Kidney capillary endothelial cell (primary cell): ENCODE data around the gene NCCRP1.
"Not testable (repeated sequence)": the region's sequence is repeated elsewhere in the genome, so short reads cannot be mapped to it uniquely, and the experiment has no call there.

Source experiments
- DNase-seq: peaks from one replicate; pipeline ENCODE4 v3.0.0-alpha.2; 2018; ENCODE audit warnings: low spot score

NCCRP1 gene

DNA sequence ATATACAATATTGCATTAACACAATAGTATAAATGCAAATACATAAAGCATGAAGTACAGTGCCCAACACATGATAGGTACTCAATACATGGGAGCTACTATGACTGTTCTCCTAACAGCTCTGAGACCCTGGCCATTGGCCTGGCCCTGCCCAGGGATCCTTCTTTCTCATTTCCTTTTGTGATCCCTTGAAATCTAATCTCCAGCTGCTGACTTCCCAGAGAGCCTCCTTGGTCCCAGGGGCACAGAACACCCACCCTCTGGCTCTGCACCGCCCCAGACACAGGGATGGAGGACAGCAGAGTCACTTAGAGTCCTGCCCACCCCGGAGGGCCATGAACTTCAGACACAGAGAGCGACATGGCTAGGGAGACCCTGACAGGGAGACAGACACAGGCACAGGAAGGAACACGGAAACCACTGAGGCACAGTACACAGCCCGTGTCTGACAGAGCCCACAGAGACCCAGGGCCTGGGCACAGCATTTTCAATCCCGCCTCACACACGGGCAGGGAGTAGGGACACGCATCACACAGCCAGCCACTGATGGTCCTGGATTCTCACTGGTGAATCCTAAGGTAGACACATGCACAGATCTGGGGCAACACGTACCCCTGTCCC is 11.5 kb downstream of the NCCRP1 start:
- no peak for DNase-seq

DNA sequence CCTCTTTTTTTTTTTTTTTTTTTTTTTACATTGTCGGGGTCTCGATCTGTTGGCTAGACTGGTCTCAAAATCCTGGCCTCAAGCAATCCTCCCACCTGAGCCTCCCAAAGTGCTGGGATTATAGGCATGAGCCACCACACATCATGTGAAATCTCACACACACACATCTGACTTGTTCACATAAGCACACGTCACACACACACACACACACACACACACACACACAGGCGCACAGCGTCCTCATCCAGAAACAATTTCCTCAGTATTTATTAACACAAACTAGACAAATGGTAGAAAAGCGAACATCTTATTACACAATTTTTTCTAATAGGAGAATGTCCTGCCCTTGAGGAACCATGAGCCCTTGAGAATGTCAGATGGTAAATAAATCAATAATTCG is 12.4 kb downstream of the NCCRP1 start:
- DNase-seq = no peak

DNA sequence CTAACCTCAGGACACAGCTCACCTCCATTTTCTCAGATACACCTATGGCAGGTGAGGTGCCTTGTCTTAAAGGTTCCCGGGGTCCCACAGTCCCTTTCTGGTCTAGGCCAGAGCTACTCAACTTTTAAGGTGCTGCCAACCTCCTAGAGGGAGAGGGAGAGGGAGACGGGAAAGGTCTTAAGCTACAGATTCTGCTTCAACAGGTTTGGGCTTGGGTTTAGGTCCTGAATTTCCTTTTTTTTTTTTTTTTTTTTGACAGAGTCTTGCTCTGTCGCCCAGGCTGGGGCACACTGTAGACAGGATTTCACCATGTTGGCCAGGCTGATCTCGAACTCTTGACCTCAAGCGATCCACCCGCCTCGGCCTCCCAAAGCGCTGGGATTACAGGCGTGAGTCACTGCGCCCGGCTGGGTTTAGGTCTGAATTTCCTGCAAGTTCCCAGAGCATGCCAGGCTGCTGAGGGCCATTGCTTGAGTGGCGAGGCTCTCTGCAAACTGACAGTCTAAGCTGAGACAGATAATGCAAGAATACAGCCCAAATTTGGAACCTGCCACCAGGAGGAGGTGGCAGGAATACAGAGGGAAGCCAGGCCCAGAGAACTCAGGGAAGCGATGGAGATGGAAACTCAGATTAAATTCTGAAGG is 15.1 kb downstream of the NCCRP1 start:
- no peak for DNase-seq

DNA sequence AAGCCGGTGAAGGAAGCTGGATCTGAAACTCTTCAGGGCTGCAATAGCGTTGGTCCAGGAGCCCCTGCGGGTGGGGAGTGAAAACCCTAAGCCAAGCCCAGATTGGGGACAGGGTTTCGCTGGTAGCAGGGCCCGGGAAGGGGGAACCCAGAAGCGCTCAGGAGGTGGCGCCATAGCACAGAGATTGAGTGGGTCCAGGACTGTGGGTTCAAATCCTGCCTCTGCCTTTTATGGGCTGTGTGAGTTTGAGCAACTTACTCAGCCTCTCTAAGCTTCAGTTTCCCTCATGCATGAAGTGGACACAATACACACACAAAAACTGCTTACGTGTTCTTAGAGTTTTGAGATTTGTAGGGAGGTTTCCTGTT is 15.6 kb downstream of the NCCRP1 start:
- DNase-seq = no peak

DNA sequence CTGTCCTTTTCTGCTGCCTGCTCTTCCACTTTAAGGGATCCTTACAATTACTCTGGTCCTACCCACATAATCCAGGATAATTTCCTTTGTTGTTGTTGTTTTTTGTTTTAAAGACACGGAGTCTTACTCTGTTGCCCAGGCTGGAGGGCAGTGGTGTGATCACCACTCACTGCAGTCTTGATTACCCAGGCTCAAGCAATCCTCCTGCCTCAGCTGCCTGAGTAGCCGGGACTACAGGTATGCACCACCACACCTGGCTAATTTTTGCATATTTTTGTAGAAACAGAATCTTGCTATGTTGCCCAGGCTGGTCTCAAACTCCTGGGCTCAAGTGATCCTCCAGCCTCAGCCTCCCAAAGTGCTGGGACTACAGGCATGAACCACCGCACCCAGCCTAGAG is 18.6 kb downstream of the NCCRP1 start:
- not testable (repeated sequence) for DNase-seq

DNA sequence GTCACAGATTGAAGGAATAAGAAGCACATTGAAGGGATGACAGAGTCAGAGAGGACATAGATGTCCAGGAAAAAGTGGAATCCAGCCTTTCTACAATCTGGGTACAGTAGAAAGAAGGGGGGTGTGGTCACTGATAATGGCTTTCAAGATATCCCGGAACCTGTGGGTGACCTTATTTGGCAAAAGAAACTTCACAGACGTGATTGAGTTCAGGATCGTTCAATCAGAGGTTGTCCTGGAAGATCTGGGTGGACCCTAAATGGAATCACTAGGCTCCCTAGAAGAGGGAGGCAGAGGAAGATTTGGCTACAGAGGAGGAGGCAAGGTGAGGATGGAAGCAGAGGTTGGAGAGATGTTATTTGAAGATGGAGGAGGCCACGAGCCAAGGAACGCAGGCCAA is 20.3 kb downstream of the NCCRP1 start:
- DNase-seq = no peak

DNA sequence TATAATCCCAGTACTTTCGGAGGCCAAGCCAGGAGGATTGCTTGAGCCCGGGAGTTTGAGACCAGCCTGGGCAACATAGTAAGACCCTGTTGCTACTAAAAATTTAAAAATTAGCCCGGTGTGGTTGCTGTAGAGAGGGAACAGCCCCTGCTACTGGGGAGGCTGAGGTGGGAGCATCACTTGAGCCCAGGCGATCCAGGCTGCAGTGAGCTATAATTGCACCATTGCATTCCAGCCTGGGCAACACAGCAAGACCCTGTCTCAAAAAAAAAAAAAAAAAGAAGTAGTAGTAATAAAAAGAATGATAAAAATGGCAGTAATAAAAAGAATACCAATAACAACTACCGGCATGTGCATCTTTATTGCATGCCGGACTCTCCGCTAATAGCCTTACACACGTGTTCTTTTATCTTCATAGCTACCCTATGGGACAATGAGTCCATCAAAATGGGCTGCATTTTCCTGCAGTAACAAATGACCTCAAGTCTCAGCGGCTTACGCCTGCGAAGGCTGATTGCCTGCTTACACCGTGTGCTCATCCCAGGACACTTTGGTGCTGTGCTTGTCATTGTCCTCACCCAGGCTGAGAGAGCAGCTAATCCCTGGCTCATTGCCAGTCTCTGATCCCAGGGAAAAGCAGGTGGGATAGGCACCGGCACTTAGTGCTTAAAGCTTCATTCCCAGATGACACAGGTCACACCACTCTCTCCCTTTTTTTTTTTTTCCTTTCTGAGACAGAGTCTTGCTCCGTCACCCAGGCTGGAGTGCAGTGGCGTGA is 21.7 kb downstream of the NCCRP1 start:
- no peak for DNase-seq

DNA sequence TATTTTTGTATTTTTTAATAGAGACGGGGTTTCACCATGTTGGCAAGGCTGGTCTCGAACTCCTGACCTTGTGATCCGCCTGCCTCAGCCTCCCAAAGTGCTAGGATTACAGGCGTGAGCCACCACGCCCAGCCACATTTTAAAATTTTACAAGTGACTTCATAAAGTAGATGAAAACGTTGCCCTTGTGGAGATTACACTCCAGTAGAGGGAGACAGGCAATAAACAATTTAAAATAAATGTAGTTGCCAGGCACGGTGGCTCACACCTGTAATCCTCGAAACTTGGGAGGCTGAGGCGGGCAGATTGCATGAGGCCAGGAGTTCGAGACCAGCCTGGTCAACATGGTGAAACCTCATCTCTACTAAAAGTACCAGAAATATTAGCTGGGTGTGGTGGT is 22.3 kb downstream of the NCCRP1 start:
- DNase-seq = not testable (repeated sequence)

DNA sequence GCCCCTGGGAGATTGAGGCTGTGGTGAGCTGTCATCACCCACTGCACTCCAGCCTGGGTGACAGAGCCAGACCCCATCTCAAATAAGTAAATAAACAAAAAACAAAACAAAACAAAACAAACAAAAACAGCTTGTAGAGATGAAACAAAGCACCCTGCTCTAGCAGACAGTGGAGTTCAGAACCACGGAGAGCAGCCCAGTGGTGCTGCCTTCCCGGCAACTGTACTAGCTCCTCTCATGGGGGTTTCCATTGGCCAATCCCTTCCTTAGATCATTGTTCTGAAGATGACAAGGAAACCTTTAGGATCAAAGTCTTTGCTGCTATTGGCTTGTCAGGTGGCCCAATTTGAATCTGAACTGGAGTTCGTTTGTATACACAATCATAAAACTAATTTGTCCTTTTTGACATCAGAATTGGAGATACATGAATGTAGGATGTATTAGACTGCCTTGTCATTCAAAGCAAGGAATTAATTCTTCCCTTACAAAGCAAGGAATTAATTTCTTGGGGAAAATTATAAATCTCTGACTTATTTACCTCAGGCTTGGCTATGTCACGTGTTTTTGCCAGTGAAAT is 27.0 kb downstream of the NCCRP1 start:
- no peak for DNase-seq

DNA sequence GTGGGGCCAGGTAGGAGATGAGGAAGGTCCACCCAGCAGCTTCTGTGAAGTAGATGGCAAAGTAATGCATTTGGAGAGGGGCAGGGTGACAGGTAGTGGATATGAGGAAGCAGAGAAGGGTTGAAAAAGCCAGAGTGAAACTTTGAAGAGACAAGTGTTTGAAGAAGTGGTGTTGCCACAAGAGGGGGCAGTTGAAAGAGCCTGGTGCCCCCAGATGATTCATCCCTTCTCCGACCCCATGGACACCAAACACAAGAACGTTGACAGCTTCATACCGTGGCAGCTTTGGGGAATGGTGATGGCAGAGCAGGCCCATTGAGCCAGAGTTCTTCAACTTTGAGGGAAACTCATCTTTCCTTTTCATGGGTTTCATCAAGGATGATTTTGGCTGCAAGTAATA is 28.1 kb downstream of the NCCRP1 start:
- DNase-seq = no peak

DNA sequence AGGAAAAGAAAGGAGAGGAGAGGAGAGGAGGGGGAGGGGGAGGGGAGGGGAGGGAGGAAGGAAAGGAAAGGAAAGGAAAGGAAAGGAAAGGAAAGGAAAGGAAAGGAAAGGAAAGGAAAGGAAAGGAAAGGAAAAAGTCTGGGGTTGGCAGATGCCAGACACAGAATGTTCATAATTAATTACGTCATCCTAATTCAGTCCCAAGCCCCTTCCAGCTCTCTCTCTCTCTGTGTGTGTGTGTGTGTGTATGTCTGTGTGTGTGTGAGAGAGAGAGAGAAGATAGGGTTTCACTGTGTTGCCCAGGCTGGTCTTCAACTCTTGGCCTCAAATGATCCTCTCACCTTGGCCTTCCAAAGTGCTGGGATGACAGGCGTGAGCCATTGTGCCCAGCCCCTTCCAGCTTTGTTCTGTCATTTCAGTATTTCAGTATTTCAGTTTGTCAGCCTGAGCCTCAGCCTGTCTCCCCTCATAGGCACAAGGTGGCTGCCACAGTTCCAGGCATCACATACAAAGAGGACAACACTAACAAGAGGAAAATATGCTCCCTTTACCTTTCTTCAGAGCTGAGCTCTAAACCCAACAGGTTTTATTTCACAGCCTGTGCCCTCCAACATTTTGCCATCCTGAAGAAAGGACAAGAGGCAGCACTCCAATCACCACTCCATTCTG is 33.5 kb downstream of the NCCRP1 start:
- no peak for DNase-seq

DNA sequence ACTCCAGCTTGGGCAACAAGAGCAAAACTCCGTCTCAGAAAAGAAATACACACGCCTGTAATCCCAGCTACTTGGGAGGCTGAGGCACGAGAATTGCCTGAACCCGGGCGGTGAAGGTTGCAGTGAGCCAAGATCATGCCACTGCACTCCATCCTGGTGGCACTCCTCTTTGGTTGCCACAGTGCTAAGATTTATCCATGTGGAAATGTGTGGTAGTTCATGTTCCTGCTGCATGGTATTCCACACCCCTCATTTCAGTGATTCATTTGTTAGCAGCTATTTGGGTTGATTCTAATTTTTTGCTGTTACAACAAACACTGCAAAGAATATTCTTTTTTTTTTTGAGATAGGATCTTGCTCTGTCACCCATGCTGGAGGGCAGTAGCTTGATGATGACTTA is 35.9 kb downstream of the NCCRP1 start:
- no peak for DNase-seq

DNA sequence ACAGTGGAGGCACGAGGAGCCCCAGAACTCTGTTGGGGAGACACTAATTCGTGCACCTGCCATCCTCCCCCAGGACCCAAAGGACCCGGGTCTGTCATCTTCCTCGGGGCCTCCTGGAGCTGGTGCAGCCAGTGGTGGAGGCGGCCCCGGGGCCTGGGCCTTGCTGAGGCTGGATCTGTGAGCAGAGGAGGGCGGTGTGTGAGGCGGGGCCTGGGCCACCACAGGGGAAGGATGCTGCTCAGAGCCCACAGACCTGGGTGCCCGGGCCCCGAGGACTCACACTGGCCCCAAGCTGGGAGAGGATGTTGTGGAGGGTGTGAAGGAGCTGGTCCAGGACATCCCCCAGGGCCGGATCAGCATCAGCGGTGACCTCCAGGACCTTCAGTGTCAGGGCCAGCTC is 39.8 kb downstream of the NCCRP1 start:
- DNase-seq = no peak

DNA sequence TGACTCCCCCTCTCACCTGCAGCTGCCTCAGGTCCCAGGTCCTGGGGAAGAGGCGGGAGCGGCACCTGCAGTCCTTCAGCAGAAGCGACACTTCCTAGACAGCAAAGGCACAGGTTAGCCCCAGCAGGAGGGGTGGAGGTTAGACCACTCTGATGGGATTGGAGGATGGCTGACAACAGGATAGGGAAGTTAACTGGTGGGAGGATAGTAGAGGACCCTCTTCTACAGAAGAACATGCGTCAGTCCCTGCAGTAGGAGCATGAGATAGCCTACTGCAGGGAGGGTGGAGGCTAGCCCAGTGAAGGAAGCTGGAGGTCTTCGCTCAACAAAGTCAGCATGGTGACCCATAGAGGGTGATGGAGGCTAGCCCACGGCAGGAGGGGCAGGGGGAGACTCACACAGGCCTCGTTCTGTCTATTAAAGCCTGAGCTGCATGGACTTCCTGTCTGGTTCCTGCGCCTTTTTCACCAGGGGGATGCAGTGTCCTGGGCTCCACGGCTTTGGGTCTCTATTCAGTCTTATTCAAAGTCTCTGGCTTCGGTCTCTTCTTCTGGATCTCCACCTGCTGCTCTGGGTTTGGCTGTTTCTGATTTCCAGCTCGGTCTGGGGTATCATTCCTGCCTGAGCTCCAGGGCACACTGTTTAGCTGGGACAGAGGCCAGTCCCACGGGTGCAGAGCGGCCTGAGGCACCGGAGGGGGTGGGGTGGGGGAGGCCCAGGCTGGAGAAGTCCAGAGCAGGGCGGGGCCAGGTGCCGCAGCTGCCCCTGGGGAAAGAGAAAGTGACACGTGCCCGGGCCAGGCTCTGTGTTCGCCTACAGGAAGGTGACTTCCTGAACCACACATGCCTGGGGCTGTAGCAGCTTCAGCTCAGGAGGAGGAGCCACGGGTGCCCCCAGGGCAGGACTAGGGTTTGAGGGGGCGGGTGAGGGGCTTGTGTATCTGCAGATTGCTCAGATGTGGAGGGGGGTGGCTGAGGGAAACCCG is 40.7 kb downstream of the NCCRP1 start:
- DNase-seq = no peak

DNA sequence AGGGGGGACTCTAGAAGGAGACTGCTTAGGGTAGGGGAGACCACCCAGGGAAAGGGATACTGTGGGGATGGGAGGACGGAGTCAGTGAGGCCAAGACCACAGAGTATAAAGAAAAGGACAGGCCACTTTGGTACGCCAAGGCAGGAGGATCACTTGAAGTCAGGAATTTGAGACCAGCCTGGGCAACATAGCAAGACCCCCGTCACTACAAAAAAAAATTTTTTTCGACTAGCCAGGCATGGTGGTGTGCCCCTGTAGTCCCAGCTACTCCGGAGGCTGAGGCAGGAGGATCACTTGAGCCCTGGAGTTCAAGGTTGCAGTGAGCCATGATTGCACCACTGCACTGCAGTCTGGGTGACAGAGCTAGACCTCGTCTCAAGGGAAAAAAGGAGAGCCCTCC is 41.4 kb downstream of the NCCRP1 start:
- DNase-seq = no peak

DNA sequence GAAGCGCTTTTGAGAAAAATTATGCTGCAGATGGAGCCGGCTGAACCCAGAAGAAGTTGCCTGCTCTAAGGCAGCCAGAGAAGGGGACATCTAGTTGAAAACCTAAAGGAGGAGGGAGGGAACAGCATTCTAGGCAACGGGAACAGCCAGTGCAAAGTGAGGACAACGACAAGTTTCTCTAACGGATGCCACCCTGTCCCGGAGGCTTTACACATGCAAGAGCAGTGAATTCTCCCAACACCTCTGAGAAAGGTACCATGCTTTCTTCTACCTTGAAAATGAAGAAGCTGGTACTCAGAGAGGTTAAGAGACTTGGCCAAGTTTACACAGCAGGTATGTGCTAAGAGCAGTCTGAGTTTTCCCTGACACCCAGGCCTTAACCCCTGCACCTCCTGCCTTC is 42.2 kb downstream of the NCCRP1 start:
- DNase-seq = no peak

DNA sequence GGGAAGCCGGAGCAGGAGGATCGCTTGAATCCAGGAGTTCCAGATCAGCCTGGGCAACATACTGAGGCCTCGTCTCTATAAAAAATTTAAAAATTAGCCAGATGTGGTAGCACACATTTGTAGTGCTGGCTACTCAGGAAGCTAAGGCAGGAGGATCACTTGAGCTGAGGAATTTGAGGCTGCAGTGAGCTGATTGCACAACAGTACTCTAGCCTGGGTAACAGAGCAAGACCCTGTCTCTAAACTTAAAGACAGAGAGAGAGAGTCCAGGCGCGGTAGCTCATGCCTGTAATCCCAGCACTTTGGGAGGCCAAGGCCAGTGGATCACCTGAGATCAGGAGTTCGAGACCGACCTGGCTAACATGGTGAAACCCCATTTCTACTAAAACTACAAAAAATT is 43.7 kb downstream of the NCCRP1 start:
- no peak for DNase-seq

DNA sequence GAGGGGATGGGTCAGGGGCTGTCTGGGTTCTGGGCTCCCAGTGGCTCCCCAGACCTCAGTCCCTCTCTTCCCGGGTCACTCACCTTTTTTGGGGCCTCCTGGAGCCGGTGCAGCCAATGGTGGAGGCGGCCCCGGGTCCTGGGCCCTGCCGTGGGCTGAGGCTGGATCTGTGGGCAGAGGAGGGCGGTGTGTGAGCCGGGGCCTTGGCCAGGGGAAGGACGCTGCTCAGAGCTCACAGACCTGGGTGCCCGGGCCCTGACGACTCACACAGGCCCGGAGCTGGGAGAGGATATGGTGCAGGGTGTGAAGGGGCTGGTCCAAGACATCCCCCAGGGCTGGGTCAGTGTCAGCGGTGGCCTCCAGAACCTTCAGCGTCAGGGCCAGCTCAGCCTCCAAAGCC is 47.0 kb downstream of the NCCRP1 start:
- DNase-seq = not testable (repeated sequence)

DNA sequence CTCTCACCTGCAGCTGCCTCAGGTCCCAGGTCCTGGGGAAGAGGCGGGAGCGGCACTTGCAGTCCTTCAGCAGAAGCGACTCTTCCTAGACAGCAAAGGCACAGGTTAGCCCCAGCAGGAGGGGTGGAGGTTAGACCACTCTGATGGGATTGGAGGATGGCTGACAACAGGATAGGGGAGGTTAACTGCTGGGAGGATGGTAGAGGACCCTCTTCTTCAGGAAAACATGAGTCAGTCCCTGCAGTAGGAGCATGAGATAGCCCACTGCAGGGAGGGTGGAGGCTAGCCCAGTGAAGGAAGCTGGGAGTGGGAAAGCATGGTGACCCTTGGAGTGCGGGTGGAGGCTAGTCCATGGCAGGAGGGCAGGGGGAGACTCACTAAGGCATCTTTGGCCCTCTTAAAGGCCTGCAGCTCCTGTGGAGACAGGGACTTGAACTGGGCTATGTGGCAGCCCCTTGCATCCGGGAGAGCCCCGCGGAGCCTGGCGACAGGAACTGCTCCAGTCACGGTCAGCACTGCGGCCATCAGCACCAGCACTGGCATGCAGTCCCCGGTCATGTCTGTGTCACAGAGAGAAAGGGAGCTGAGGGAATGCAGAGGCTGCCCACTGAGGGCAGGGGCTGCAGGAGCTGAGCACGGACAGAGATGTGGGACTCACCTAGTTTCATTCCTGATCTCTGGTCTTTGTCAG is 47.8 kb downstream of the NCCRP1 start, which contains the start of gene IFNL3:
Gene IFNL3 (minus strand): TSS at position 597 of the 691 bp plus-strand sequence. CDS start 39 bp downstream, at position 558.
- not testable (repeated sequence) for DNase-seq

DNA sequence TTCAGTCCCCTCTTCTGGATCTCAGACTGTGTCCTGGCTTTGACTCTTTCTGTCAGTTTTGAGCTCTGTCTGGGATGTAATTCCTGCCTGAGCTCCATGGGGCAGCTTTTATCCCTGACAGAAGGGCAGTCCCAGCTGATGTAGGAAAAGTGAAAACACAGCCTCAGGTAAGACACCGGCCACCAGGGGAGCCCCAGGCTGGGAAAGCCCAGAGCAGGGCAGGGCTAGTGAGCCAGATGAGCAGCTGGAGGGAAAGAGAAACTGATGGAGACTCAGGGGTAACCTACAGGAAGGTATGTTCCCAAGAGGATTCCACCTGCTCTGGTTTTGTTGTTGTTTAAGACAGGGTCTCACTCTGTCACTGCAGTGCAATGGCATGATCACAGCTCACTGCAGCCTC is 48.4 kb downstream of the NCCRP1 start:
- DNase-seq = not testable (repeated sequence)
